HK-2 (cell line): Measurements from ENCODE around the gene PSMC5.
A peak's percentile ranks its signal among the peaks of the same experiment; 100 is the strongest.
"Not testable (repeated sequence)": the region's sequence is repeated elsewhere in the genome, so short reads cannot be mapped to it uniquely, and the experiment has no call there.

ENCODE experiments used
- DNase-seq: peaks from one replicate; pipeline ENCODE4 v3.0.0-alpha.2; 2018; ENCODE audit not compliant: unreplicated experiment

The PSMC5 gene

DNA sequence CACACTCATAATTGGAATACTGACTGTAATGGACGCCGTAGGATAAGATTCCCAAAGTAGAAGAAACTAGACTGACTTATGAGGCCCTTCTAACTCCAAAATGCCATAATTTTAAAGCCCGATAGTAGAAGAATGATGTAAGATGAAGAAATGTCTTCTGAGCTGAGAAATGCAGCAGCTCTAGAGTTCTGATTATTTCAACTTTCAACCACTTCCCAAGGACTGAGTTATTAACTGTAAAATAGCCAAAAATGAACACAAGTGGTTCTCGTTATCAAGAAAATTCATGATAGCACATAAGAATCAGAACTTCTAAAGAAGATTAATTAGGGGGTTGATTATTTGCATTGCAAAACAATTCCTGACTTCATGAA is 43.0 kb downstream of the PSMC5 start:
- DNase-seq: not testable (repeated sequence)

DNA sequence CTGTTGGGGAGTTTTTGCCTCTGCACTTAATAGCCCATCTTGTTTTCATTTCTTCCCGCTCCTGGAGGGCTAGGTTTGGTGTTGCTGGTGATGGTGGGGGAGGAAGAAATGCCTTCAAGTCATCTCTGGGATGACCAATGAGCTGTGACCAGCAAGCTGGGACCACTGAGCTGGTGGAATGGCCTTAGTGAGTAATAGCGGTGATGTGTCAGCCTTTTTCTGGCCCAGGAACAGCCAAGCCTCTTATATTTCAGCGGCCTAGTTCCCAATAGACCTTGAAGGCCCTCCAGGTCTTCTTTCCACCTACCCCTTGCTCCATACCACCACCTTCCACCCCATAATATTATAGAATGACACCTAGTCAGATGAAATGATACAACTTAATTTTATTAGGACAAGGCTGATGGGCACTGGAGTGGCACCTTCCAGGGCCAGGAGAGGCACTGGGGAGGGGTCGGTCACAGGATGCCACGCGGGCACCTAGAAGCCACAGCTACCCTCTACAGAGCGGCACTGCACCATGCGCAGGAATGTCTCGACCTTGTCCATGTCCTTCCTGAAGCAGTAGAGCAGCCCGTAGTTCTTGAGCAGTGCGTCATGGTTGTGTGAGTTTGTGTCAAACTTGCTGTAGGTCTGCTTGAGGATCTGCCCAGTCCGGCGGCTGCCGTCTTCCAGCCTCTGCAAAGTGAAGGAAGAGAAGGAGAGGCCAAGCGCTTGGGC is 44.6 kb downstream of the PSMC5 start:
- peak; percentile 42 for DNase-seq

- DNase-seq: not testable (repeated sequence)
Measured at GRCh38 chr17:63873577-63873976, 46.3 kb downstream of the PSMC5 start, which contains the start of gene CSH2. Gene CSH2, minus strand, starts transcription at chr17:63873677. Its CDS starts 63 bp downstream, at chr17:63873614.

DNA sequence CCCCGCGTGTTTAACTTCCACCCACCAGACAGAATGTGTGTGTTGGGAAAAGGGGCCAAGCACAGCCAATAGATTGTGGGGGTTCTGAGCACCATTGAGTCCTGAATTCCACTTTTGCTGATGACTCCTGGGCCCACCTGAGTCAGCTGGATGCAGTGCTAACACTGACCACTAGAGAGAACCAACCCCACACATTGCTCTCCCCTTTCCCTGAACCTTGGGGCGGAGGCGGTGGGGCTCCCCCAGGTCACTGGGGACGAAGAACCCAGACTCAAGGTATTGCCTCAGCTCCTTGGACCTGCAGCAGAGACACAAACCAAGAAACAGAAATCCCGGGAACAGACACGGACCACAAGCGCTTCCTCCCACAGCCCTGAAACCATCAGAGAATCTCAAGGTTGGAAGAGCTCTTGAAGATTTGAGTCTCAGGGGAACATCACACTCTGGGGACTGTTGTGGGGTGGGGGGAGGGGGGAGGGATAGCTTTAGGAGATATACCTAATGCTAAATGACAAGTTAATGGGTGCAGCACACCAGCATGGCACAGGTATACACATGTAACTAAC is 46.9 kb downstream of the PSMC5 start:
- not testable (repeated sequence) for DNase-seq

- not testable (repeated sequence) for DNase-seq
Measured at GRCh38 chr17:63874693-63875092, 47.5 kb downstream of the PSMC5 start.

GRCh38 chr17:63878413-63878812 is 51.2 kb downstream of the PSMC5 start:
- DNase-seq: not testable (repeated sequence)

- no peak for DNase-seq
Measured at GRCh38 chr17:63880706-63881105, 53.5 kb downstream of the PSMC5 start.

GRCh38 chr17:63881337-63881736 is 54.1 kb downstream of the PSMC5 start:
- DNase-seq: not testable (repeated sequence)
